Aortic smooth muscle cell (primary cell): Measurements from ENCODE around the gene MTHFD2. TPM values are rescaled to one million over a fixed set of nuclear protein-coding genes. Genes with fewer than 3 reads are reported as not detected.

ENCODE experiments used
- total RNA-seq: library from RNA; depleted of rRNA; stranded (reverse); fragments of >200 nt; gene quantifications from 2 replicates; pipeline ENCODE4 v1.2.3, GENCODE V29; 2014

The MTHFD2 gene
- 109 and 119 TPM in 2 replicates for total RNA-seq

GRCh38 chr2:74198461-74199274 is at the start of gene MTHFD2:
TSS of gene MTHFD2 (plus strand) at chr2:74198615. CDS start at chr2:74198642, 27 bp downstream.

GRCh38 chr2:74178211-74179062 is 20.0 kb upstream of the MTHFD2 start, which contains the start of gene MOB1A:
TSS of gene MOB1A (minus strand) at chr2:74178879. CDS start at chr2:74178674, 205 bp downstream.

Other genes starting within 250 kb of the MTHFD2 start
- 2.4 and 3.0 TPM in 2 replicates for gene TET3, start 213.7 kb upstream of the MTHFD2 start, total RNA-seq
- gene BOLA3, start 50.7 kb upstream of the MTHFD2 start, total RNA-seq, result 31.0 and 34.3 TPM in 2 replicates
- gene MOB1A, start 19.7 kb upstream of the MTHFD2 start, total RNA-seq, result 73.2 and 74.5 TPM in 2 replicates
- under 0.01 and 0.31 TPM in 2 replicates for gene SLC4A5, start 144.8 kb downstream of the MTHFD2 start, total RNA-seq
- 185 TPM in 2 replicates for gene DCTN1, start 181.7 kb downstream of the MTHFD2 start, total RNA-seq
- gene C2orf81, start 223.0 kb downstream of the MTHFD2 start, total RNA-seq, result 0.87 and 1.1 TPM in 2 replicates
- gene WDR54, start 223.1 kb downstream of the MTHFD2 start, total RNA-seq, result 24.7 and 32.9 TPM in 2 replicates
- 14.3 and 15.8 TPM in 2 replicates for gene RTKN, start 243.3 kb downstream of the MTHFD2 start, total RNA-seq